Liver (tissue), 9 donors: ENCODE data around the gene SECISBP2L. TPM values are rescaled to one million over a fixed set of nuclear protein-coding genes. Genes with fewer than 3 reads are reported as not detected.

Source experiments
- DNase-seq: peaks from one replicate; pipeline ENCODE4 v3.0.0-alpha.2; 2017; ENCODE audit warnings: low spot score
- H3K27ac ChIP-seq, 2 donors: one replicate each; pipeline ENCODE4 v1.7.0; 2013; ENCODE audit warnings: inconsistent platforms in 2 of 2, low read length in 2 of 2, control low read depth in 1 of 2, low read depth in 1 of 2, mild to moderate bottlenecking in 1 of 2
- H3K27me3 ChIP-seq, 4 donors: one replicate each; pipeline versions ENCODE4 v1.6.1 to v1.7.0; 2013; ENCODE audit warnings: low read length in 3 of 4, inconsistent platforms in 1 of 4, mild to moderate bottlenecking in 1 of 4, moderate library complexity in 1 of 4; ENCODE audit not compliant: control insufficient read depth in 4 of 4, insufficient read depth in 4 of 4
- H3K36me3 ChIP-seq, 4 donors: one replicate each; pipeline versions ENCODE4 v1.6.1 to v1.7.0; 2013; ENCODE audit warnings: low read length in 3 of 4, mild to moderate bottlenecking in 3 of 4, low read depth in 1 of 4, moderate library complexity in 1 of 4; ENCODE audit not compliant: control insufficient read depth in 4 of 4, insufficient read depth in 3 of 4
- H3K4me1 ChIP-seq, 4 donors: one replicate each; pipeline versions ENCODE4 v1.6.1 to v1.7.0; 2013; ENCODE audit warnings: low read length in 3 of 4, mild to moderate bottlenecking in 3 of 4, moderate library complexity in 1 of 4; ENCODE audit not compliant: control insufficient read depth in 4 of 4, insufficient read depth in 4 of 4
- H3K4me3 ChIP-seq, 3 donors: one replicate each; pipeline versions ENCODE4 v1.6.1 to v1.7.0; 2013; ENCODE audit warnings: low read length in 3 of 3, control low read depth in 1 of 3, low read depth in 1 of 3, mild to moderate bottlenecking in 1 of 3
- H3K9ac ChIP-seq, 2 donors: one replicate each; pipeline ENCODE4 v1.7.0; 2013; ENCODE audit warnings: low read length in 2 of 2, mild to moderate bottlenecking in 2 of 2, moderate library complexity in 2 of 2, control low read depth in 1 of 2, low read depth in 1 of 2
- H3K9me3 ChIP-seq, 4 donors: one replicate each; pipeline versions ENCODE4 v1.6.1 to v1.7.0; 2013; ENCODE audit warnings: low read length in 3 of 4; ENCODE audit not compliant: control insufficient read depth in 4 of 4
- ATF3 ChIP-seq: IDR thresholded peaks from 2 replicates; pipeline ENCODE4 v1.6.1; 2016; ENCODE audit warnings: antibody characterized with exemption
- CTCF ChIP-seq: fragments of 150-350 bp; IDR thresholded peaks from 2 replicates; pipeline ENCODE4 v1.5.1; 2017; ENCODE audit warnings: improper control_type of control experiment, low read depth, low read length; ENCODE audit not compliant: missing input control
- EGR1 ChIP-seq, 2 donors: IDR thresholded peaks; 2 replicates each; pipeline ENCODE4 v1.6.1; 2016 to 2018; ENCODE audit warnings: antibody characterized with exemption in 2 of 2, low read depth in 2 of 2
- FOXA1 ChIP-seq: IDR thresholded peaks from 2 replicates; pipeline ENCODE4 v1.6.1; 2016; ENCODE audit warnings: antibody characterized with exemption
- FOXA2 ChIP-seq: IDR thresholded peaks from 2 replicates; pipeline ENCODE4 v1.6.1; 2016; ENCODE audit warnings: antibody characterized with exemption
- GABPA ChIP-seq, 2 donors: IDR thresholded peaks in 1 of 2; conservative IDR thresholded peaks in 1 of 2; 2 replicates each; pipeline ENCODE4 v1.6.1; 2016; ENCODE audit warnings: antibody characterized with exemption in 2 of 2, mild to moderate bottlenecking in 1 of 2, moderate library complexity in 1 of 2
- HNF4A ChIP-seq, 2 donors: conservative IDR thresholded peaks; 2 replicates each; pipeline ENCODE4 v1.6.1; 2016; ENCODE audit warnings: antibody characterized with exemption in 2 of 2, mild to moderate bottlenecking in 2 of 2
- HNF4G ChIP-seq: IDR thresholded peaks from 2 replicates; pipeline ENCODE4 v1.6.1; 2016; ENCODE audit warnings: antibody characterized with exemption
- JUND ChIP-seq, 2 donors: IDR thresholded peaks; 2 replicates each; pipeline ENCODE4 v1.6.1; 2016; ENCODE audit warnings: antibody characterized with exemption in 2 of 2
- MAX ChIP-seq: IDR thresholded peaks from 2 replicates; pipeline ENCODE4 v1.6.1; 2016; ENCODE audit warnings: antibody characterized with exemption
- NR2F2 ChIP-seq: IDR thresholded peaks from 2 replicates; pipeline ENCODE4 v1.6.1; 2016; ENCODE audit warnings: antibody characterized with exemption
- RAD21 ChIP-seq, 2 donors: IDR thresholded peaks; 2 replicates each; pipeline ENCODE4 v1.6.1; 2016; ENCODE audit warnings: antibody characterized with exemption in 2 of 2, mild to moderate bottlenecking in 2 of 2
- REST ChIP-seq: IDR thresholded peaks from 2 replicates; pipeline ENCODE4 v1.6.1; 2016; ENCODE audit warnings: antibody characterized with exemption, mild to moderate bottlenecking
- RXRA ChIP-seq, 2 donors: IDR thresholded peaks; 2 replicates each; pipeline ENCODE4 v1.6.1; 2017 to 2018; ENCODE audit warnings: antibody characterized with exemption in 2 of 2, mild to moderate bottlenecking in 1 of 2
- SP1 ChIP-seq: IDR thresholded peaks from 2 replicates; pipeline ENCODE4 v1.6.1; 2018; ENCODE audit warnings: antibody characterized with exemption, mild to moderate bottlenecking
- TAF1 ChIP-seq: conservative IDR thresholded peaks from 2 replicates; pipeline ENCODE4 v1.6.1; 2016; ENCODE audit warnings: antibody characterized with exemption, mild to moderate bottlenecking
- YY1 ChIP-seq: IDR thresholded peaks from 2 replicates; pipeline ENCODE4 v1.6.1; 2016; ENCODE audit warnings: antibody characterized with exemption, mild to moderate bottlenecking
- ZBTB33 ChIP-seq: IDR thresholded peaks from 2 replicates; pipeline ENCODE4 v1.6.1; 2016; ENCODE audit warnings: antibody characterized with exemption
- WGBS: extraction: QIAGEN DNeasy Blood & Tissue Kit; methylation state at CpG from one replicate; pipeline ENCODE4 v1.1.7; 2013; 5-methylcytosine and 5-hydroxymethylcytosine counted together
- polyA plus RNA-seq, 2 donors: library from polyadenylated mRNA; stranded (reverse) in 1 of 2; unstranded in 1 of 2; fragments of 200-250 nt in 1 of 2; fragments of >200 nt in 1 of 2; fragmentation: Nextera tagmentation in 1 of 2; extraction: Ambion mirVana in 1 of 2; gene quantifications; one replicate each; pipeline versions ENCODE4 v1.2.1 to v1.2.3, GENCODE V29; 2013 to 2015
- total RNA-seq, 2 donors: library from RNA; depleted of rRNA; stranded (reverse); fragments of >200 nt; gene quantifications; one replicate each; pipeline ENCODE4 v1.2.3, GENCODE V29; 2014
- donor health status: healthy.
- donor health status: healthy.
- donor health status: healthy.
- donor health status: healthy.
- donor health status: healthy.

Gene SECISBP2L
- total and polyA plus RNA-seq, 4 donors: 5.7 to 15.7 (median 14.3) TPM

- TF ChIP-seq REST (no peak), CTCF (no peak), RXRA (IDR thresholded peaks at IDR 0.05) (no peak)
Measured at GRCh38 chr15:48984021-48984710, 62.1 kb downstream of the SECISBP2L start (continued).

GRCh38 chr15:48983300-48983699 lies 62.9 kb downstream of the SECISBP2L start:
- whole genome bisulfite sequencing: 93% methylated on average over 5 of the region's 5 CpGs
- H3K9ac ChIP-seq: no peak overlapping the region
- TF ChIP-seq RAD21 (IDR thresholded peaks at IDR 0.05): no peak
- no peak for TF ChIP-seq SP1
- TF ChIP-seq CTCF: no peak
- TF ChIP-seq MAX: no peak
- no peak for TF ChIP-seq ATF3
- no peak for TF ChIP-seq JUND (IDR thresholded peaks at IDR 0.05)
- TF ChIP-seq HNF4G: no peak
- no peak for TF ChIP-seq FOXA2
- no peak for TF ChIP-seq YY1
- TF ChIP-seq NR2F2: no peak
- TF ChIP-seq GABPA (IDR thresholded peaks at IDR 0.05 in 1 of 2, conservative IDR thresholded peaks at IDR 0.05 in 1 of 2): no peak
- no peak for TF ChIP-seq HNF4A (conservative IDR thresholded peaks at IDR 0.05)
- no peak for TF ChIP-seq FOXA1
- no peak for TF ChIP-seq ZBTB33
- no peak for TF ChIP-seq EGR1 (IDR thresholded peaks at IDR 0.05; ENCODE audit: low read depth in 2 of 2)
- no peak for TF ChIP-seq REST
- TF ChIP-seq TAF1: no peak
- no peak for DNase-seq
- no peak overlapping the region for H3K4me3 ChIP-seq
- H3K4me1 ChIP-seq: peaks cover 3 to 42% (median 25%) of the 10 kb centered on the region in 4 donors
- no peaks in the 10 kb centered on the region for H3K27me3 ChIP-seq
- H3K27ac ChIP-seq: no peak overlapping the region
- H3K36me3 ChIP-seq: peaks cover 0 to 4% (median 0%) of the 10 kb centered on the region in 4 donors
- H3K9me3 ChIP-seq: no peaks in the 10 kb centered on the region
